Suprapubic skin (tissue), 3 donors: ENCODE measurements around the gene SOS1.

Experiments
- POLR2A ChIP-seq, 2 donors: fragments of 450-650 bp; IDR thresholded peaks; one replicate each; pipeline ENCODE4 v1.6.1; 2017; ENCODE audit warnings: antibody characterized with exemption in 2 of 2, mild to moderate bottlenecking in 2 of 2, moderate library complexity in 2 of 2
- TF ChIP-seq, protein P1 (sequence below), 2 donors: fragments of 200-600 bp in 1 of 2; fragments of 450-650 bp in 1 of 2; sonication (generic) in 1 of 2; IDR thresholded peaks; one replicate each; pipeline ENCODE4 v1.5.1; 2016 to 2019; ENCODE audit warnings: antibody characterized with exemption in 2 of 2, mild to moderate bottlenecking in 1 of 2, moderate library complexity in 1 of 2

DNA sequence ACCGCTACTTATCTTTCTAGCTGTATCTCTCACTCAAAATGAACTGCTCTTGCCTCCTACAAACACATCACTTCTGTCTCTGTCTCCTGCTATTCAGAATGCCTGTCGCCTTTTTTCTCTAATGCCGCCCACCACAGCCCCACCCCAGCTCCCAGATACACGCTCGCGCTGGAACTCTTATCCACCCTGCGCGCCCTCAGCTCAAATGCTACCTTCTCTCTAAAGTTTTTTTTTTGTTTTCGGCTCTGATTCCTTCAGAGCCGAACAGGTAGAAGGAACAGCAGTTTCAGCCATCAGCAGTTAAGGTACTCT lies 3.9 kb upstream of the SOS1 start:
- TF ChIP-seq POLR2A (IDR thresholded peaks at IDR 0.05): no peak
- TF ChIP-seq, protein P1, sequence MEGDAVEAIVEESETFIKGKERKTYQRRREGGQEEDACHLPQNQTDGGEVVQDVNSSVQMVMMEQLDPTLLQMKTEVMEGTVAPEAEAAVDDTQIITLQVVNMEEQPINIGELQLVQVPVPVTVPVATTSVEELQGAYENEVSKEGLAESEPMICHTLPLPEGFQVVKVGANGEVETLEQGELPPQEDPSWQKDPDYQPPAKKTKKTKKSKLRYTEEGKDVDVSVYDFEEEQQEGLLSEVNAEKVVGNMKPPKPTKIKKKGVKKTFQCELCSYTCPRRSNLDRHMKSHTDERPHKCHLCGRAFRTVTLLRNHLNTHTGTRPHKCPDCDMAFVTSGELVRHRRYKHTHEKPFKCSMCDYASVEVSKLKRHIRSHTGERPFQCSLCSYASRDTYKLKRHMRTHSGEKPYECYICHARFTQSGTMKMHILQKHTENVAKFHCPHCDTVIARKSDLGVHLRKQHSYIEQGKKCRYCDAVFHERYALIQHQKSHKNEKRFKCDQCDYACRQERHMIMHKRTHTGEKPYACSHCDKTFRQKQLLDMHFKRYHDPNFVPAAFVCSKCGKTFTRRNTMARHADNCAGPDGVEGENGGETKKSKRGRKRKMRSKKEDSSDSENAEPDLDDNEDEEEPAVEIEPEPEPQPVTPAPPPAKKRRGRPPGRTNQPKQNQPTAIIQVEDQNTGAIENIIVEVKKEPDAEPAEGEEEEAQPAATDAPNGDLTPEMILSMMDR (IDR thresholded peaks at IDR 0.05): no peak
